ENCODE data around the gene SERINC3.
"Not testable (repeated sequence)": the region's sequence is repeated elsewhere in the genome, so short reads cannot be mapped to it uniquely, and the experiment has no call there.

Gene SERINC3

DNA sequence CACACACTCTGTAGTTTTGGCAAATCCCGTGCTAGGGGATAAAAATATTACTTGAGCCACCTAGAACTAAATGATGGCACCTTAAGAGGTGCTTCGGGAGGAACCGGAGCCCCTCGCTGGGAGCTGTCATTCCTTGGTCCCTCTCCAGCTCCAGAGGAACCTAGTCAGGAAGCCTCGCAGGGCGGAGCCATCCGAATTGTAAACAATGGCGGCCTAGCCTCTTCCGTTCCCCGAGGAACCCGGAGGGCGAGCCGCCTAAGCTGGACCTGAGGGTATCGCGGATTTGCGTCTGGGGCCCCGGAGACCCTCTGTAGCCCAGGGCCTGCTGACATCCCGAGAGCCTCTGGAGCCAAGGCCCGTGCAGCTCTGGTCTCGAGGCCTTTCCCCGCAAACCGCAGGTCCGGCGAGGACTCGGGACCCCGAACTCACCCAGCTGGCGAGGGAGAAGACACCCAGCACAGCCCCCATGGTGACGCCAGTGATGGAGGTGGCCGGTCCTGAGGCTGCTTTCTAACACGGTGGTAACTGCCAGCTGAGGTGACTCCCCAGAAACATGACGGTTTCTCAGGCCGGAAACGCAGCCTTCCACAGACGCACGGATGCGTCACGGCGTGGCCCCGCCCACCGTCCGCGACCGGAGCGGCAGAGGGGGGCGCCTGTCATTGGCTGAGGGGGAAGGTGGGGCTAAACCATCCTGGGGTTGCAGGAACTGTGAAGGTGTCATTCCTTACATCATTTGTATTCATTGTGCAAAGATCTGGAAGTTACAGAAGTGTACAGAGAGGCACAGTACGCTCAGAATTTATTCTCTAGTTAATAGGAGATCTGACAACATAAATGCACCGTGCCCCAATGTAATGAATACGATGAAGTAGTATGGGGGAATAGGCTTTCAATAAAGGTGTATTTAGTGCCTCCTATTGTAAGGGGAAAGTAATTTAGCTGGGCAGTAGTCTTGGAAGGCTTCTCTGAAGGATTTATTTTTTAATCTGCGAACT, at the start of gene SERINC3:
SERINC3 (minus strand) TSS at position 587 of the 998 bp plus-strand sequence; CDS start at position 468, 119 bp downstream.
- DNase-seq, result peak; percentile 71

DNA sequence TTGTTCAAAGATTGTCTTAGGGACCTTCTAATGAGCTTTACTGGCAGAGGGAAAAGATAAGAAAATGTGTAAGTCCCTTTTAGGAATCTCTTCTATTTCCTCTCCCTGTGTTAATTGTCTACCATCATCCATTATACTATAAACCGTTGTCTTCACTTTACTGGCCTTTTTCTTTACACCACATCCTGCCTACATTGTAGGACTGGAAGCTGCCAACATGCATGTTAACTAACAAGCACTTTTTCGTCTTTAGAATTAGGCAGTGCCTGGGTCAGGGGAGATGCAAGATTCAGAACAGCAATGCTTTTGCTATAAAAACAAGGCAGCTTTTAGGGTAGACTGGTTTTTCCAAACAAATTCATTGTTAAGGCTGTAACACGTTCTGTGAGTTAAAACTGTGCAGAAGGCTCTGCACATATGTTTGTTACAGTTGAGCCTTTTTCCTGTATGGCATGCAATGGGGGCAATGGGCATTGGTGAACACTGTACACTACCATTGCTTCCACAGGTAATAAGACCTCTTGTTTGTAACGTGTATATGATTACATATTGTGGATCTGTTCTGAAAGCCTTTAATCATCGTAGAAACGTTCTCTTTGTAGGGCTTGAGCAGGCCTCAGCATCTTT, 49.6 kb upstream of the SERINC3 start:
- DNase-seq, result no peak

DNA sequence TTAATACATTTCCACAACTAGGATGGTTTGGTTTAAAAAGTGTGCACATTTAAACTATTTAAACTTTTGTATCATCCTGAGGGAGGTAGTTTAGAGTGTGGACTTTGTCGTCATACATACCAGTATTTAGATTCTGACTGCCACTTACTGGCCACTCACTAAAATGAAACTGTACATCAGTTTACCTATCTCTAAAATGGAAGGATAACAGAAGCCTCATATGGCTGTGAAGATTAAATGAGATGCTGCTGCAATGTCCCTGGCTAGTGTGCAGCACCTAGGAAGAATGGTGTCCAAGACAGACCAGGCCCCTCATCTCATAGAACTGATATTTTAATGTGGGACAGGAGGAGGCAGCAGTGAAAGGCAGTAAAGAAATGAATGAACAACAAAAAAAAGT, 48.5 kb upstream of the SERINC3 start:
- no peak for DNase-seq

DNA sequence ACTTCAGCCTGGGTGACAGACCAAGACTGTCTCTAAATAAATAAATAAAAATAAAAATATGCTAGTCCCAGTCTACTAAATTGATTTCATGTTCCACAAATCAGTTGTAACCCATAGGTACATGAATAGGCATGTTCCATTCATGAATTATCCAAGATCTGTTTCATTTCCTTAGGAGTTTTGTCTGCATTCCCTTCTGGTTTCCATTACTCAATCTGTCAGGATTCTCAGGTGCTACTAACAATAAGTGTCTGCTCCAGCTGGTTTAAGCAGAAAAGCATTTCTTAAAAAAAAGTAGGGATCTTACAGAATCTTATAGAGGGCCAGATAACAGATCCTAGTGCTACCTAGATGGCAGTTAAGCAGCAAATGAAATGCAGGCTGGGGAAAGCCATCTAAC, 44.9 kb upstream of the SERINC3 start:
- DNase-seq, result no peak

DNA sequence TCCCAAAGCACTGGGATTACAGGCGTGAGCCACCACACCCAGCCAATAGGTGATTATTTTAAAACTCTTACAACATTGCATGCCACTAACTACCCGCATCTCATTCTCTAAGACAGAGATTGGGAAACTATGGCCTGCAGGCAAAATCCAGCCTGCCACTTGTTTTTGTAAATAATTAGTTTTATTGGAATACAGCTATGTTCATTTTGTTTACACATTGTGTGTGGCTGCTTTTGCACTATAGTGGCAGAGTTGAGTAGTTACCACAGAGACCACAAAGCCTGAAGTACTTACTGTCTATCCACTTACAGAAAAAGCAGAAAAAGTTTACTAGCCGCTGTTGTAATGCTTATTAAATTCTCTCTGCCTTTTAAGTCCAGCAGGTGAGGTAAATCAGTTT, 44.1 kb upstream of the SERINC3 start:
- no peak for DNase-seq

DNA sequence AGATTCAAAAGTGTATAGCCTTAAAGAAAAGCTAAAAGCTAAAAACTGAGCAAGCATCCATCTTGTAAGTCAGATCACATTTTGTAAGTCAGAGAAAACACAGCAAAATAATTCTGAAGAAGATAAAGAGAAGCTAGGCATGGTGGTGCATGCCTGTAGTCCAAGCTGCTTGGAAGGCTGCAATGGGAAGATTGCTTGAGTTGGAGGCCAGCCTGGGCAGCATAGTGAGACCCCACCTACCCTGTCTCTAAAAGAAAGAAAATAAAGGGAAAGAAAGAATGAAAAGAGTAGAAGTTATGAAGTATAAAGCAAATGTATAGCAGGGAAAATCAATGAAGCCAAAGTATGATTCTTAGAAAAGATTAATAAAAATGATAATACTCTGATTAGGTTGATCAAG, 40.0 kb upstream of the SERINC3 start:
- DNase-seq, result no peak

DNA sequence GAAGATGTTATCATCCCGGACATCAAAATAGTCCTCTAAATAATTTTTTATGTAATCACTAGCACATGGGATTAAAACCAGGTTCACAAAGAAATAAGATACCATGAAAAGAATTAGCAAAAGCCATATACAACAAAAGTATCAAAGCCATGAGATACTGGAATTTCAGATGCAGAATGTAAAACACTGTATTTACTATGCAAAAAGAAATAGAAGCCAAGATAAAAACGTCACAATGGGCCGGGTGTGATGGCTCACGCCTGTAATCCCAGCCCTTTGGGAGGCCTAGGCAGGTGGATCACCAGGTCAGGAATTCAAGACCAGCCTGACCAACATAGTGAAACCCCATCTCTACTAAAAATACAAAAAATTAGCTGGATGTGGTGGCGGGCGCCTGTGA, 38.9 kb upstream of the SERINC3 start:
- DNase-seq, result not testable (repeated sequence)

DNA sequence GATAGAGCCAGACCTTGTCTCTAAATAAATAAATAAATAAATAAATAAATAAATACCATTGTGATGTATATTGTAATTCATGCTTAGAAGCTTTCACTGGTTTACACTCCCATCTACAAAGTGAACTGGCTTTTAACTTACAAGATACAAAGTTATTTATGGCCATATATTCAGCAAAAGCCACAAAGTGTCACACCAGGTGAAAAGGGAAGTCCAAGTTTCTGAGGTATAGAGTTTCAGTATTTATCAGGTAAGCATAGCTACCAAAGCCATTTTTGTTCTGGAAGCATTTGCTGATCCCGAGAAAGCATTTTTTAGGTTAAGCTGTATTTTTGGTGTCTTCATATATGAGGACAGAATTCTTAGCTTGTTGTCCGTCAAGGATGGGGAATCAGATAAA, 38.4 kb upstream of the SERINC3 start:
- no peak for DNase-seq

DNA sequence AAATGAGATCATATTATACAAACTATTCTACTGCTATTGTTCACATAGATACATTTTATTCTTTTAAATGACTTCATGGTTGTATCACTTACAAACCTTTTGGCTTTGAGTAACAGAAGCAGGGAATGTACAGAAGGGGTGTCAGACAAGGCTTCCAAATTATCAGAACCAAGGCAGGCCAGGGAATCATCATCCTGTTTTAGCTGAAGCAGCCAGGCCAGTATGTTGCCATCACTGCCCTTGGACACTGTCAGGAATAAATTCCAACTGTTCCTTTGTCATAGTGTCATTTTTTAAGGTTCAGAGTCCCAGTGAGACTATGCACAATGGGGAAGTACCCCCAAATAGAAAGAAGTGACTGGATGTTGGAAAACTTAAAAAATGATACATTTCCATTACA, 37.4 kb upstream of the SERINC3 start:
- DNase-seq, result no peak

DNA sequence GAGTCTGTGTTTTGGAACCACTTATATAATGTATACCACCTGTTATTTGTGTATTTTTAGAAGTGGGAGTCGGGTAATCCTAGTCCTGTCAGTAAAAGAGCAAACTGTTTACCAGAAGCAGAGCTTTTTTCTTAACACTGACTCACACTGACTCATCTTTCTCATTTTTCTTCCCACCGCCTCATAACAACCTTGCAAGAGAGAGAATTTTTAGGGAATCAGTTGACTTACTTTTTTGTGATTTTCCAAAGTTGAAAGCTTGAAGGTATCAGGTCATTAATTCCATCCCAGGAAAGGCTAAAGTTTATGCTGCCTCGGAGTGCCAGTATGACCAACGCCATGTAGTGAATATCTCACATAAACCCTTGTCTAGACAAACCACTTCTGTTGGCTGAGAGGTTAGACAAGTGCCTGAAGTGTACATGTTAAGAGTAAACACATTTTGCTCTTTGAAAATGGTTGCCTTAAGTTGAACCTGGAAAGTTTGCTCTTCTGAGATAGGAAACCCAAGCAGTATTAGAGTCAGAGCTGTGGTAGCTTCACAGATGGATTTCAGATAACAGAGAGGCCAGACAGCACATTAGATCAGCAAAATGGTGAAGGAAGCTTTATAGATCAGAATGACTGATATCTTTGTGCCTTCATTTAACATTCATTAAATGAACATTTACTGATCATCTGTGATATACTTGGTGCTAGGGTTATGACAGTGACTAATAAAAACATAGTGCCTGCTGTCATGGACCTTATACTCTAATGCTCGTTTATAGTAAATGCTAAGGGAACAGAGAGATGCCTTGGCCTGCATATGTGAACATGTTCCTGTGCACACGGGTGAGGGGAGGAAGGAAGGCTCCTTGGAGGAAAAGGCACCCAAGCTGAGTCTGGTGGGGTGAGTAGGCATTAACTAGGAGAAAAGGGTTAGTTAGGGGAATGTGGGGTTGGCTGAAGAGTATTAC, 31.4 kb upstream of the SERINC3 start:
- DNase-seq, result no peak

DNA sequence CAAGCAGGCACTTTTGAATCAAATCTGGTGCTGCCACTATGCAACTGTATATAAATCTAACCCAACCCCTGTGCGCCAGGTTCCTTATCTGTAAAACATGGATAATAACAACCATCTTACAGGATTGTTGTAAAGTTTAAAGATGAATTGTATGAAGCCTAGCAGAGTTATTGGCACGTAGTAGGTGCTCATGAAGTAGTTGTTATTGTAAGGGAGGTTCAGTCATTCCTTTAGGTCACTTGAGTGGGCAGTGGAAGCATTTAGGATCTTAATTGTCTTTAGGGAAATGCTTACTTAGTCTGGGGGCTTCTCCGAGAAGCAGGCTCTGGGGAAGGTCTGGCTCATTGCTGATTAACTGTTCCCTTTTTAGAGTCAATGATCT, 30.7 kb upstream of the SERINC3 start:
- no peak for DNase-seq

DNA sequence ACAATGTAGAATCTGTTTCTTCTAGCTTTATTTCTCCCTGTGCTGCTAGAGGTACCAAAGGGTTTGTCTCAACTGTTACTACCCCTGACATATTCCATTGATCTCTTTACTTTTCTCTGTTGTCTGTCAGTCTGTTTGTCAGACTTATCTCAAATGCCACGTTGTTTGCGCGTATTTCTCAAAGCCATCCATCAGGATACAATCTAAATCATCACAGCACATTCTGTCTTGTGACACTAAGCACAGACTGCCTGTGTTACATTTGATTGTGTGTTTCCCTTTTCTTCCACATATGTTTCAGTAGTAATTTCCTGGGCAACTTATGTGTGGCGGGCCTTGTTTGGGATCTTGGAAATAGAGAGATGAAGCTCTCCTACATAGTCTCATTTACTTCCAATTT, 30.2 kb upstream of the SERINC3 start:
- DNase-seq, result no peak

DNA sequence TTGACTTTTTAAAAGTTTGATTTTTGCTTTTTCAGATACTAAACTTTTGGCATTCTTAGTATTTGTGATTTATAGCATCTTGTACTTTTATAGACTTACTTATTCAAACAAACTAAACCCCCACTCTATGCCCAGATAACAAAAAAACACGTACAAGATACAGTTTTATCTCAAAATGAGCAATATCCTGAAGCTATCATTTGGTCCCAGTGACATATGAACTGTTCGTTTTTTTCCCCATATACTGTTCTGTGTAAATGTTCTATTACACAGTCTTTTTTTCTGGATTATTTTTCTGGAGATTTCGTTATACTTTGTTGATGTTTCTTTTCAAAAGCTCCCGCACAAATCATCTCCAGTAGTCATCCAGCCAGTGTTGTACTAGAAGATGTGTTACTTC, 27.3 kb upstream of the SERINC3 start:
- DNase-seq, result no peak

DNA sequence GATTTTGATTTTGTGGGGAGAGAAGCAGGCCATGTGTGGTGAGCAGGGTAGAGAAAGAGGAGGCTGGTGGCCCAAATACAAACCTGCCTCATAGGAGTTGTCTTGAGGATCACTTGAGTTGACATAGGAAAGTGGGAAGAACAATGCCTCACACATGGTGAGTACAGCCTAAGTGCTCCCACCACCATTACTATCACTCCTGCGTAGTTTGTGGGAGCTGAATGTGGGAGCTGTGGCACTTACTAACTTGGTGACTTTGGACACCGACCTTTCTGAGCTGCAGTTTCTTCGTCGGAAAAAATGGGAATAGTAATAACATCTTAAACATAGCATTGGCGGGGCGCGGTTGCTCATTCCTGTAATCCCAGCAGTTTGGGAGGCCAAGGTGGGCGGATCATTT, 25.5 kb upstream of the SERINC3 start:
- no peak for DNase-seq

DNA sequence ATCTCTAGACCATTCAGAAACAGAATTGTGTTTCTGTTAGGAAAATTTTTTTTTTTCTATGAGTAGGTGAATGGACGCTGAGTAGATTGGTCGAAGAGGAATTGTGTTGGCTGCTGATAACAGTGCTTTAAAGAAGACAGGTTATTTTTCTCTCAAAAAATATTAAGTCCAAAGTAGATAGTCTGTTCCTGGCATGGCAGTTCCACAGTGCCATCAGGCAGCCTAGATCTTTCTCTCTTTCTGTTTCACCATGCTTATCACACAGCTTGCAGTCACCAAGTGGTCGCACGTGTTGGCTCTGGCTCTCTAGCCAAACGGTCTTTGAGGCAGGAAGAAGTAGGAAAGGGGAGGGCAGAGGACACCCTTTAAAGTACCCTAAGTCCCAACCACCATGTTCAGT, 22.4 kb upstream of the SERINC3 start:
- no peak for DNase-seq

DNA sequence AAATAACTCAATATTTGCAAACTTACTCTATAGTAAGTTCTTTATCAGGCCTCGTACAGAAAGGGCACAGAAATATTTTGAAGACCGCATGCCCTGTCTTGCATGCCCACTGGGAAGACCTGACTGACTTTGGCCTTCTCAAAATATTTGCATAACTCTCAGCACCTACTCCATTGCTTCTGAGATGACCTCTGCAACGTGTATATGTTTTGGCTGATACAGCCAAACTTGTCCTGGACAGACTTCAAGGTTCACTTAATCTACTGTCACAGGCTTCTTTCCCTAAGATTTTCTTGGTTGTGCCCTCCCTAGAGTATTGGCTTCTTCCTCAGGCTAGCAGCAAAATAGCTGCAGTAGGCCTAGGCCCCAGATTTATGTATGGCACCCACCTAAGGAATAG, 21.5 kb upstream of the SERINC3 start:
- no peak for DNase-seq

DNA sequence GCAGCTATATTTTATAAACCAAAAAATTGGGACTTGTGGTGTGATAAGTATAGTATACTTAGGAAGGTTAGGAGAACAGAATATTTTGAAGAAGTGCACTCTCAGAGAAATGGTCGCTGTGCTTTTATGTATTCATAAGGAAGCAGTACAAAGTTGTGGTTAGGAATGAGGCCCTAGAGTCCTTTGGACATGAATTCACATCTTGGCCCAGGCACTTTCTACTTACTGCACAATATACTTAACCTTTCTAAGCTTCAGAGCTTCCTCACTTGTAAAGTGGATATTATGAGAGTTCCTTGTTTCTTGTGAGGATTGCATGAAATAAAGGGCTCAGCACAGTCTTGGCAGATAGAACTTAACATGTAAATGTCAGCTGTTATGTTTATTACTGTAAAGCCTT, 21.0 kb upstream of the SERINC3 start:
- no peak for DNase-seq

DNA sequence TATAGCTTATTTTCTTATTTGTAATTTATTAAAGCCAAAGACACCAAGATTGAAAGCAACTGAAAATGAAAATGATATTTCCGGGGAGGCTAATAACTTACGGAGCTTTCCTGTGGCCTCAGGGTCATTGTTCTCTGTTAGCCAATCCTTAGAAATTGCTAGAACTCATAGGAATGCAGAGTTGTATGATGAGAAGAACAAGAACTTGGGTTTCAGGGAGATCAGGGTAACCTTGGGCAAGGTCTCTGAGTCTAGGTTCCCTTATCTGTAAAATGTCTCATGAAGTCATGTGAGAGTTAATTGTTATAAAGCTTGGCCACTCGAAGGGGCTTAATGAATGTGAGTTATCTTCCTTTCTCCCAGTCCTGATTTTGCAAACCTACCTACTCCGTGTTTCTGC, 20.1 kb upstream of the SERINC3 start:
- DNase-seq, result no peak

DNA sequence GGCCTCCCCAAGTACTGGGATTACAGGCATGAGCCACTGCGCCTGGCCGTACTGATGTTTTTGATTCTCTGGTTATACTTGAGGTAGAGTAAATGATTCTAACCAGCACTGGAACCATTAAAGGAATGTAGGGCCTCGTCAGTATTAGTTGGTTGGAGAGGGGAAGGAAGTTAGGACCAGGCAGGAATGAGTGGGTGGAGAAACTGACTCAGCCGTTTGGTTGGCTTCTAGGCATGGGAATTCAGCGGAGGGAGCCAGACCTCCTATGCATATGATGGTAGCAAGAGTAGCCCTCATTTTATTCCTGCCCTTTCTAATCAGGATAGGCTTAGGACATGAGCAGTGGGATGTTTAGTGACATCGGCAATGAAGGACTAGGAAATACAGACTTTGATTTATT, 19.0 kb upstream of the SERINC3 start:
- no peak for DNase-seq

DNA sequence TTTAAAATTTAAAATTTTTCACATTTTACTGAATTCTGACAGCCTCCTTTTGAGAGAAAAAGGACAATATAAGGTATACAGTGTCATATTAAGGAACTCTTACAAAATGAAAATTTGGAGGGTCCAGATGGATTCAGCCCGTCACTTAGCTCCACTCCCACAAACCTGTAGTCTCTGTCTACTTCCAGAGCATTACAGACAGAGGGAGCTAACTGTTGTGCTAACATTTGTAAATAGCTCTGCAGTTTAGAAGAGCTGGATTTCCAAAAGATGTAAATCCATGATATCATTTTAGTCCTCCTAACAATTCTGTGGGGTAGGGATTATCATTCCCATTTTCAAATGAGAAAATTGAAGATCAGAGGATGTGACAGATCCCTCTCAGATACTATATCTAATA, 16.1 kb upstream of the SERINC3 start:
- DNase-seq, result no peak

DNA sequence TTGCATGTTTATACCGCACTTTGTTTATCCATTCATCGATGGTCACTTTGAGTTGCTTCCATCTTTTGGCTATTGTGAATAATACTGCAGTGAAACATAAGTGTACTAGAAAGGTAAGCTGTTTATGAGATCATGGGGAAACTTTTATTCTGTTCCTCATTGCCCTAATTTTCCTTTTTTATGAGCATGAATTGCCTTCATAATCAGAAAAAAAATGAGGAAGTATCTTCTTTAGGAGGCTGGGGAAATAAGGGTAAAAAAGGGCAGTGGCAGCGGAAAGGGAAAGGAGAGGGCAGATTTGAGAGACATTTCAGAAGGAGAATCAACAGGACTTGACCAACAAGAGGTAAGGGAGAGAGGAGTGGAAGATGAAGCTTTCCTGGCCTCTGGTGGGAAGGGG, 14.3 kb upstream of the SERINC3 start:
- DNase-seq, result no peak

DNA sequence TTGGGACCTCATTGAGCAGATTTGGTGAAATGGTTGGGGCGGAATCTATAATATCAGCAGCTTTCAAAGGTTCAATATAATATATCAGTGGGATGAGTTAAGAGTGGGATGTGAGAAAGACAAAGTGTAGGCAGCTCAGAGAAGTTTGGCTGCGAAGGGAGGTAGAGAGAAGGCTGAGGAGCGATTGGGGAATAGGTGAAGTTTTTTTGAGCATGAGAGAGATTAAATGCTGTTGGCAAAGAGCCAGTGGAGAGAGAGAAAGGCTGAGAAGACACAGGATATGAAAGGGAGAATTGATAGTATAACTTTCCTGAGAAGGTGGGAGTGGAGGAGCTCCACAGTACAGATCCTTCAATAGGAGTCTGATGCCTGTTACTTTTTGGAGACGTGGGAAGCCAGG, 12.1 kb upstream of the SERINC3 start:
- no peak for DNase-seq

DNA sequence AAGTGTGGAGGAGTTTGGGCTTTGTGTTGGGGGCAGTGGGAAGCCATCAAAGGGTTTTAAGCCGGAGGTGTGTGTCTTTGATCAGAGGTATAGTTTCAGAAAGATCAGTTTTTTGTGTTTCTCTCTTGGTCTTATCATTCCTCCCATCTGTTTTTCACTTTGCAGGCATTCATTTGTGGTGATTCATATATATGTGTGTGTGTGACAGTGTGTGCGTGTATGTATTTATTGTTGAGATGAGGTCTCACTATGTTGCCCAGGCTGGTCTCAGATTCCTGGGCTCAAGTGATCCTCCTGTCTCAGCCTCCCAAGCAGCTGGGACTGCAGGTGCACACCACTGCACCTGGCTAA, 11.1 kb upstream of the SERINC3 start:
- no peak for DNase-seq

Data from NCI-H748 treated with DMSO at 0.1 percent for 48 hours (cell line).